SK-N-SH treated with all-trans-retinoic acid at 6 μM for 48 hours (cell line): ENCODE results near the gene P2RX3.

ENCODE experiments used
- ARNTL ChIP-seq: fragments of 450-650 bp; formaldehyde crosslinking; IDR thresholded peaks from 2 replicates; pipeline ENCODE4 v1.5.0; 2020; ENCODE audit warnings: low read depth, mild to moderate bottlenecking, moderate library complexity, borderline replicate concordance
- BACH2 ChIP-seq: fragments of 250-450 bp; sonication (Bioruptor Pico); IDR thresholded peaks from 2 replicates; pipeline ENCODE4 v1.9.0; 2021; ENCODE audit warnings: mild to moderate bottlenecking, borderline replicate concordance
- CSDC2 ChIP-seq: fragments of 250-450 bp; sonication (Bioruptor Pico); IDR thresholded peaks from 2 replicates; pipeline ENCODE4 v1.5.0; 2020; ENCODE audit warnings: mild to moderate bottlenecking, moderate library complexity
- GLIS3 ChIP-seq: fragments of 250-450 bp; sonication (Bioruptor Pico); IDR thresholded peaks from 2 replicates; pipeline ENCODE4 v1.5.0; 2020; ENCODE audit warnings: mild to moderate bottlenecking, moderate library complexity
- OSR1 ChIP-seq: fragments of 250-450 bp; sonication (Bioruptor Pico); IDR thresholded peaks from 2 replicates; pipeline ENCODE4 v1.8.0; 2022; ENCODE audit warnings: moderate library complexity, mild to moderate bottlenecking, inconsistent platforms
- PPARA ChIP-seq: fragments of 250-450 bp; sonication (Bioruptor Pico); IDR thresholded peaks from 2 replicates; pipeline ENCODE4 v1.5.0; 2020; ENCODE audit warnings: mild to moderate bottlenecking, borderline replicate concordance
- ZC3H10 ChIP-seq: fragments of 250-450 bp; sonication (Bioruptor Pico); IDR thresholded peaks from 2 replicates; pipeline ENCODE4 v1.5.1; 2021; ENCODE audit warnings: mild to moderate bottlenecking, moderate library complexity
- ZFP3 ChIP-seq: fragments of 250-450 bp; sonication (Bioruptor Pico); IDR thresholded peaks from 2 replicates; pipeline ENCODE4 v1.5.0; 2020; ENCODE audit warnings: mild to moderate bottlenecking, moderate library complexity
- ZNF565 ChIP-seq: fragments of 450-650 bp; formaldehyde crosslinking; conservative IDR thresholded peaks from 2 replicates; pipeline ENCODE4 v1.5.0; 2020; ENCODE audit warnings: low read depth, mild to moderate bottlenecking, moderate library complexity
- ZNF8 ChIP-seq: fragments of 450-650 bp; formaldehyde crosslinking; IDR thresholded peaks from 2 replicates; pipeline ENCODE4 v1.5.0; 2020; ENCODE audit warnings: mild to moderate bottlenecking, moderate library complexity
- TF ChIP-seq, protein P1 (sequence below): fragments of 250-450 bp; sonication (Bioruptor Pico); IDR thresholded peaks from 2 replicates; pipeline ENCODE4 v1.5.1; 2020; ENCODE audit warnings: low read depth, mild to moderate bottlenecking, moderate library complexity
- TF ChIP-seq, protein P2 (sequence below): fragments of 250-450 bp; sonication (Bioruptor Pico); IDR thresholded peaks from 2 replicates; pipeline ENCODE4 v1.5.1; 2021; ENCODE audit warnings: mild to moderate bottlenecking, moderate library complexity
- TF ChIP-seq, protein P3 (sequence below): fragments of 250-450 bp; sonication (Bioruptor Pico); IDR thresholded peaks from 2 replicates; pipeline ENCODE4 v1.5.0; 2020; ENCODE audit warnings: mild to moderate bottlenecking, moderate library complexity

DNA sequence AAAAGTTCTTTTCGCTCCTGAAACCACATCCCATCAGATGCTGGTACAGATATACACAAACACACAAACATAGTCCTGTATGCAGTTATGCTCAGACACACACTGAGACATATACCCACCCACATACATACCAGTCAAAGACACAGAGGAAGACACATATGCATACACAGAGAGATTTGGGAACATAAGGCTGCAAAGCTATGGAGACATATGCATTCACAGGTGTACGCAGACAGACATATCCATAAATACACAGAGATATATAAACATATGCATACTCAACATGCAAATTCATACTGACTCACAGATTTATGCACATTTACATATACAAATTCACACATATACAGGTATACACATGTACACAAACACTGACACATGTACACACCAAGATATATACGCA, 36.8 kb downstream of the P2RX3 start:
- TF ChIP-seq, protein P1, sequence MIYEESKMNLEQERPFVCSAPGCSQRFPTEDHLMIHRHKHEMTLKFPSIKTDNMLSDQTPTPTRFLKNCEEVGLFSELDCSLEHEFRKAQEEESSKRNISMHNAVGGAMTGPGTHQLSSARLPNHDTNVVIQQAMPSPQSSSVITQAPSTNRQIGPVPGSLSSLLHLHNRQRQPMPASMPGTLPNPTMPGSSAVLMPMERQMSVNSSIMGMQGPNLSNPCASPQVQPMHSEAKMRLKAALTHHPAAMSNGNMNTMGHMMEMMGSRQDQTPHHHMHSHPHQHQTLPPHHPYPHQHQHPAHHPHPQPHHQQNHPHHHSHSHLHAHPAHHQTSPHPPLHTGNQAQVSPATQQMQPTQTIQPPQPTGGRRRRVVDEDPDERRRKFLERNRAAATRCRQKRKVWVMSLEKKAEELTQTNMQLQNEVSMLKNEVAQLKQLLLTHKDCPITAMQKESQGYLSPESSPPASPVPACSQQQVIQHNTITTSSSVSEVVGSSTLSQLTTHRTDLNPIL (CRISPR knock-in tag) = no peak
- TF ChIP-seq ARNTL (CRISPR knock-in tag) (no peak), CSDC2 (no peak), GLIS3 (CRISPR knock-in tag) (no peak), ZNF565 (CRISPR knock-in tag) (no peak), ZFP3 (CRISPR knock-in tag) (no peak), OSR1 (CRISPR knock-in tag) (no peak), PPARA (no peak), BACH2 (no peak), ZNF8 (CRISPR knock-in tag) (no peak), ZC3H10 (CRISPR knock-in tag) (no peak)
- TF ChIP-seq, protein P2, sequence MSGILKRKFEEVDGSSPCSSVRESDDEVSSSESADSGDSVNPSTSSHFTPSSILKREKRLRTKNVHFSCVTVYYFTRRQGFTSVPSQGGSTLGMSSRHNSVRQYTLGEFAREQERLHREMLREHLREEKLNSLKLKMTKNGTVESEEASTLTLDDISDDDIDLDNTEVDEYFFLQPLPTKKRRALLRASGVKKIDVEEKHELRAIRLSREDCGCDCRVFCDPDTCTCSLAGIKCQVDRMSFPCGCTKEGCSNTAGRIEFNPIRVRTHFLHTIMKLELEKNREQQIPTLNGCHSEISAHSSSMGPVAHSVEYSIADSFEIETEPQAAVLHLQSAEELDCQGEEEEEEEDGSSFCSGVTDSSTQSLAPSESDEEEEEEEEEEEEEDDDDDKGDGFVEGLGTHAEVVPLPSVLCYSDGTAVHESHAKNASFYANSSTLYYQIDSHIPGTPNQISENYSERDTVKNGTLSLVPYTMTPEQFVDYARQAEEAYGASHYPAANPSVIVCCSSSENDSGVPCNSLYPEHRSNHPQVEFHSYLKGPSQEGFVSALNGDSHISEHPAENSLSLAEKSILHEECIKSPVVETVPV (CRISPR knock-in tag) = no peak
- TF ChIP-seq, protein P3, sequence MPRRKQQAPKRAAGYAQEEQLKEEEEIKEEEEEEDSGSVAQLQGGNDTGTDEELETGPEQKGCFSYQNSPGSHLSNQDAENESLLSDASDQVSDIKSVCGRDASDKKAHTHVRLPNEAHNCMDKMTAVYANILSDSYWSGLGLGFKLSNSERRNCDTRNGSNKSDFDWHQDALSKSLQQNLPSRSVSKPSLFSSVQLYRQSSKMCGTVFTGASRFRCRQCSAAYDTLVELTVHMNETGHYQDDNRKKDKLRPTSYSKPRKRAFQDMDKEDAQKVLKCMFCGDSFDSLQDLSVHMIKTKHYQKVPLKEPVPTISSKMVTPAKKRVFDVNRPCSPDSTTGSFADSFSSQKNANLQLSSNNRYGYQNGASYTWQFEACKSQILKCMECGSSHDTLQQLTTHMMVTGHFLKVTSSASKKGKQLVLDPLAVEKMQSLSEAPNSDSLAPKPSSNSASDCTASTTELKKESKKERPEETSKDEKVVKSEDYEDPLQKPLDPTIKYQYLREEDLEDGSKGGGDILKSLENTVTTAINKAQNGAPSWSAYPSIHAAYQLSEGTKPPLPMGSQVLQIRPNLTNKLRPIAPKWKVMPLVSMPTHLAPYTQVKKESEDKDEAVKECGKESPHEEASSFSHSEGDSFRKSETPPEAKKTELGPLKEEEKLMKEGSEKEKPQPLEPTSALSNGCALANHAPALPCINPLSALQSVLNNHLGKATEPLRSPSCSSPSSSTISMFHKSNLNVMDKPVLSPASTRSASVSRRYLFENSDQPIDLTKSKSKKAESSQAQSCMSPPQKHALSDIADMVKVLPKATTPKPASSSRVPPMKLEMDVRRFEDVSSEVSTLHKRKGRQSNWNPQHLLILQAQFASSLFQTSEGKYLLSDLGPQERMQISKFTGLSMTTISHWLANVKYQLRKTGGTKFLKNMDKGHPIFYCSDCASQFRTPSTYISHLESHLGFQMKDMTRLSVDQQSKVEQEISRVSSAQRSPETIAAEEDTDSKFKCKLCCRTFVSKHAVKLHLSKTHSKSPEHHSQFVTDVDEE (CRISPR knock-in tag) = no peak
